RWPE1 (cell line): ENCODE results near the gene NFIB.
A peak's percentile ranks its signal among the peaks of the same experiment; 100 is the strongest.

Experiments
- CTCF ChIA-PET: fragments of 350-600 bp; sonication (Branson Sonifier 250); formaldehyde crosslinking; extraction: SDS; loops from one replicate; lab custom pipeline; 2021; lab: Yijun Ruan, JAX
- POLR2A ChIA-PET: fragments of 400-600 bp; formaldehyde crosslinking; extraction: SDS; loops from one replicate; lab custom pipeline; 2020; ENCODE audit warnings: antibody characterized with exemption; ENCODE audit not compliant: low non-redundant PET; lab: Yijun Ruan, JAX
- DNase-seq: peaks from one replicate; pipeline ENCODE4 v3.0.0; 2012; ENCODE audit warnings: low spot score
- H3K27ac ChIP-seq: fragments of 450-650 bp; 2 replicates; pipeline ENCODE4 v1.5.1; 2017
- TF ChIP-seq, protein P1 (sequence below): fragments of 450-650 bp; conservative IDR thresholded peaks from 2 replicates; pipeline ENCODE4 v1.5.1; 2017; ENCODE audit warnings: low read depth, mild to moderate bottlenecking

Gene NFIB

DNA sequence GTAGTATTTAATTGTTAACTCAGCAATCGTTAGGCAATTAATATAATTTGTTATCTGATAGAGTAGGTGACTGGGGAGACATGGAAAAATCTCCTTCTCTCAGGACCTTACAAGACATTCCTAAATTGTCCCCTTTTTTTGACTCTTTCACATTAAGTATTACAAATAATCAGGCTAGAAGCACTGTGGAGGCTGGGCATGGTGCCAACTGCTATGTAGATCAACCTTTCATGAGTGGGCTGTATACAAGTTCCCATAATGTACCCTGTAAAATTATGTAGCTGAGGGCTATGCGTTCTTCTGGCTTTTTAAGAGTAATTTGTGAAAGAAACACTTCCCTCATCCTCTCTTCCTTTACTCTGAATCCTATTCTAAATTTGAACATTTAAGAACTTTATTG, 140.2 kb downstream of the NFIB start:
- ChIA-PET CTCF (interaction anchor here (0.5 kb wide), 1 partner anchor 175 kb away, joined by 4 read pairs; no protein-coding TSS in a partner anchor), POLR2A (no interaction called here)
- TF ChIP-seq, protein P1, sequence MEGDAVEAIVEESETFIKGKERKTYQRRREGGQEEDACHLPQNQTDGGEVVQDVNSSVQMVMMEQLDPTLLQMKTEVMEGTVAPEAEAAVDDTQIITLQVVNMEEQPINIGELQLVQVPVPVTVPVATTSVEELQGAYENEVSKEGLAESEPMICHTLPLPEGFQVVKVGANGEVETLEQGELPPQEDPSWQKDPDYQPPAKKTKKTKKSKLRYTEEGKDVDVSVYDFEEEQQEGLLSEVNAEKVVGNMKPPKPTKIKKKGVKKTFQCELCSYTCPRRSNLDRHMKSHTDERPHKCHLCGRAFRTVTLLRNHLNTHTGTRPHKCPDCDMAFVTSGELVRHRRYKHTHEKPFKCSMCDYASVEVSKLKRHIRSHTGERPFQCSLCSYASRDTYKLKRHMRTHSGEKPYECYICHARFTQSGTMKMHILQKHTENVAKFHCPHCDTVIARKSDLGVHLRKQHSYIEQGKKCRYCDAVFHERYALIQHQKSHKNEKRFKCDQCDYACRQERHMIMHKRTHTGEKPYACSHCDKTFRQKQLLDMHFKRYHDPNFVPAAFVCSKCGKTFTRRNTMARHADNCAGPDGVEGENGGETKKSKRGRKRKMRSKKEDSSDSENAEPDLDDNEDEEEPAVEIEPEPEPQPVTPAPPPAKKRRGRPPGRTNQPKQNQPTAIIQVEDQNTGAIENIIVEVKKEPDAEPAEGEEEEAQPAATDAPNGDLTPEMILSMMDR: no peak
- no peak overlapping the region for H3K27ac ChIP-seq
- no peak for DNase-seq

DNA sequence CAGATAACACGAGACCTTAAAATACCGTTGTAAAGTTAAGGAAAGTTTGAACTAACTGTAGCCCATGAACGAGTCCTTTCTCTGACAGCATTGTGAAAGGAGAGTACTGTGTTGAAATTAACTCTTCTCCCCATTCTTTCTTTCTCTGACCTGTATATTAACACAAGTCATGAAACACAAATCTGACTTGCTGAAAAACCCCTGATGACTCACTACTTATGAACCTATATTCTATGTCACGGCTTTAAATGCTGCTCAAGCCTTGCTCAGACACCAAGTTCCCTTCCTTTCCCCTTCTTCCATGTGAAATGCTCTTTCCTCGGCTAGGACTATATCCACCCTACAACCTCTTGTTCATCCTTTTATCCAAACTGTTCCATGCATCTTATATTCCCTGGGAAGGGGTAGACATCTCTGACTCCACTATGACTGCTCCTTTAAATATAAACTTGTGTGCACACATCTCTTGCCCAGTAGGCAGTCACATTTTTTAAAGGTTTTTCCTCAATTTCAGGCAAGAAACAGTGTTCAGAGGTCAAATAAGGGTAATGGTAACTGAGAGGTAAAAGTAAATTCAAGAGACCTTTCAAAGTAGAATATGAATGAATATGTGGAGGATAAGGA, 142.9 kb downstream of the NFIB start:
- no peak overlapping the region for H3K27ac ChIP-seq
- TF ChIP-seq, protein P1: no peak
- DNase-seq: peak; percentile 64
- POLR2A ChIA-PET: no interaction called here
- CTCF ChIA-PET: interaction anchor here (0.7 kb wide), 1 partner anchor 374 kb away, joined by 3 read pairs; no protein-coding TSS in a partner anchor

DNA sequence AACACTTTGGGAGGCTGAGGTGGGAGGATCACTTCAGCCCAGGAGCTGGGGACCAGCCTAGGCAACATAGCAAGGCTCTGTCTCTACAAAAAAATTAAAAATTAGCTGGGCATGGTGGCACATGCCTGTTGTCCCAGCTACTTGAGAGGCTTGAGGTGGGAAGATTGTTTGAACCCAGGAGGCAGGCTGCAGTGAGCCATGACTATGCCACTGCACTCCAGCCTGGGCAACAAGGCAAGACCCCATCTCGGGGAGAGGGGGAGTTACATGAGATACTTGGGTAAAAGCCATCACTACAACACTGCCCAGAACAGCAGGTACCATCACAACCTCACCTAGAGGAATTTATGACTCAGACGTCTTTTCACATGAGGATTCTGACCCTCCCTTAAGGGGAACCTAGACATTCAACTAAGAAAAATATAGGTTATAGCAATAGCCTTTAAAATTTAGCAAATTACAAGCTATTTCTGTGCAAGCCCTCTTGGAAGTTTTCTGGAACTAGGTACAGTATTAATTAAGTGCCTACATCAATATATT, 143.5 kb downstream of the NFIB start:
- DNase-seq: peak; percentile 34
- CTCF ChIA-PET: interaction anchor here (0.7 kb wide), 1 partner anchor 374 kb away, joined by 3 read pairs; no protein-coding TSS in a partner anchor
- H3K27ac ChIP-seq: peak overlapping the region; percentile 55
- TF ChIP-seq, protein P1: no peak
- POLR2A ChIA-PET: no interaction called here

DNA sequence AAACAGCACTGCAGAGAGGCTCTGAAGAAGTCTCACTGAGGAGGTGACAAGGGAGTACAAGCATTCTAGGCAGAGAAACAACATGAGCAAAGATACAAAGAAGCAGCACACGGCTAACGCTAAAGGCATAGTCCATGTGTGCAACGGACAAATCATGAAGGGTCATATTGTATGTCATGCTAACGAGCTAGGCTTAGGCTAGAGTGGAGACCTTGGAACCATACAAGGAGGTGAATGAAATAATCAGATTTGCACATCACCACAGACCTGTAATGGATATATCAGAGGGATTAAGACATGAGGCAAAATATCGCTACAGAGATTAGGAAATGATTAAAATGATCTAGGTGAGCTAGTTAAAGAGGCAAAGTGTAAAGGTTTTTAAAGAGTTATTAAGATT, 145.6 kb downstream of the NFIB start:
- TF ChIP-seq, protein P1: no peak
- H3K27ac ChIP-seq: no peak overlapping the region
- ChIA-PET CTCF (no interaction called here), POLR2A (no interaction called here)
- no peak for DNase-seq

DNA sequence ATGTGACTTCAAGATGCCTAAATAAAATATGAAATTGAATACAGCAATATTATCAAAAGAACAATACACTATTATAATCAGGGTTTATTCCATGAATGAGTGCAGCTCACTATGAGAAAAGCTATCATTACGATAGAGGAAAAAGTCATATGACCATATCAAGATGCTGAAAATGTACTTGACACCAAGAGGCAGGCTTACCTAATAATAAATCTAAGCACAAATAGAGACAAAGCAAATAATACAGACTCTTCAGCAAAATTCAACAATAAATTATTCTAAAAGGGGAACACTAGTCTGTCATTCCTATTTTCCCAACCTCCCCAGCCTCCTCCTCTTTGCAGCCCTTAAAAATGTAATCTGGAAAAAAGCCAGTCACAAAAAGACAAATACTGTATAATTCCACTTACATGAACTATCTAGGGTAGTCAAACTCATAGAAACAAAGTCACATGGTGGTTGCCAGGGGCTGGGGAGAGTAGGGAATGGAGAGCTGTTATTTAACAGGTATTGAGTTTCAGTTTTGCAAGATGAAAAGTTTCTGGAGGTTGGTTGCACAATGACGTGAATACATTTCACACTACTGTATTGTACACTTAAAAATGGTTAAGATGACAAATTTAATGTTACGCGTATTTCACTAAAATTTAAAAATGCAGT, 148.4 kb downstream of the NFIB start:
- no peak overlapping the region for H3K27ac ChIP-seq
- CTCF ChIA-PET: no interaction called here
- DNase-seq: no peak

DNA sequence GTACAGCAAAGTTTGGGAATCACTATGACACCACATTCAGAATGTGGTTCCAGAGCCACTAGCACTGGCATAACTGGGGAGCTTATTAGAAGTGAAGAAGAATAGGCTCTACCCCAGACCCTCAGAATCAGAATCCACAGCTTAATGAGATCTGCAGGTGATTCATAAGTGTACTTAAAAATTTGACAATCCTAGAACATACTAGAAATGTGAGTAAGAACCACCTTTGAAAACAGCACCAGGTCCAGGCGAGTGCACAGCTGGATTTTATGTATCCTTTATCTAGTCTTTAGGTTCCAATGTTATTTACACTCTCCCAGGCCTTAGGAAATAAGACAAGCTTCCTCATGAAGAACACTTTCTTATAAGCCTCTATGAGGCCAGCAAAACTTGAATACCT, 149.0 kb downstream of the NFIB start:
- no peak overlapping the region for H3K27ac ChIP-seq
- TF ChIP-seq, protein P1: no peak
- ChIA-PET CTCF (no interaction called here), POLR2A (no interaction called here)
- DNase-seq: no peak

More for the DNA sequence above, 148.4 kb downstream of the NFIB start:
- POLR2A ChIA-PET: no interaction called here
- TF ChIP-seq, protein P1: no peak
